ENCODE measurements around the gene SRGAP1.

DNA sequence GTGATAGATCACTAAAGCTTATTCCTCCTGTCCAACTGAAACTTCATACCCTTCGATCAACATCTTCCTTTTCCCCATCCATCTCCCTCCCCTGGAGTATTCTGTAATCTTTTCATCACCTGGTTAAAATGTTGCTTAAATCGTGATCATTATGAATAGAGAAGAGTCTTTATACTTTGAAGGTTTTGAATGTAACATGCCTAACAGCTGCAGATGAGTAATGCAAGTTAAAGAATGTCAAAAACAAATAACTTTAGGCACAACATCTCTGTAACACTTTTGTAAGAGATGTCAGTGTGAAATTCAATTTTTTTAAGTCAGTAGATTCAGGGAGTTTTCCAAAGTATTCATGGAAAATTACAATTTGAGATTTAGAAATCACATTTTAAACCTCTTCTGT lies 39.8 kb upstream of the SRGAP1 start:
- TF ChIP-seq GABPA (tag; conservative IDR thresholded peaks at IDR 0.05; ENCODE audit: low read depth), result no peak
- TF ChIP-seq BHLHE40 (IDR thresholded peaks at IDR 0.05; ENCODE audit: low read length), result no peak
- TF ChIP-seq ZNF133 (CRISPR knock-in tag; IDR thresholded peaks at IDR 0.05), result no peak
- TF ChIP-seq TARDBP (IDR thresholded peaks at IDR 0.05), result no peak
- TF ChIP-seq SUPT5H (IDR thresholded peaks at IDR 0.05), result no peak
- TF ChIP-seq, protein P1, sequence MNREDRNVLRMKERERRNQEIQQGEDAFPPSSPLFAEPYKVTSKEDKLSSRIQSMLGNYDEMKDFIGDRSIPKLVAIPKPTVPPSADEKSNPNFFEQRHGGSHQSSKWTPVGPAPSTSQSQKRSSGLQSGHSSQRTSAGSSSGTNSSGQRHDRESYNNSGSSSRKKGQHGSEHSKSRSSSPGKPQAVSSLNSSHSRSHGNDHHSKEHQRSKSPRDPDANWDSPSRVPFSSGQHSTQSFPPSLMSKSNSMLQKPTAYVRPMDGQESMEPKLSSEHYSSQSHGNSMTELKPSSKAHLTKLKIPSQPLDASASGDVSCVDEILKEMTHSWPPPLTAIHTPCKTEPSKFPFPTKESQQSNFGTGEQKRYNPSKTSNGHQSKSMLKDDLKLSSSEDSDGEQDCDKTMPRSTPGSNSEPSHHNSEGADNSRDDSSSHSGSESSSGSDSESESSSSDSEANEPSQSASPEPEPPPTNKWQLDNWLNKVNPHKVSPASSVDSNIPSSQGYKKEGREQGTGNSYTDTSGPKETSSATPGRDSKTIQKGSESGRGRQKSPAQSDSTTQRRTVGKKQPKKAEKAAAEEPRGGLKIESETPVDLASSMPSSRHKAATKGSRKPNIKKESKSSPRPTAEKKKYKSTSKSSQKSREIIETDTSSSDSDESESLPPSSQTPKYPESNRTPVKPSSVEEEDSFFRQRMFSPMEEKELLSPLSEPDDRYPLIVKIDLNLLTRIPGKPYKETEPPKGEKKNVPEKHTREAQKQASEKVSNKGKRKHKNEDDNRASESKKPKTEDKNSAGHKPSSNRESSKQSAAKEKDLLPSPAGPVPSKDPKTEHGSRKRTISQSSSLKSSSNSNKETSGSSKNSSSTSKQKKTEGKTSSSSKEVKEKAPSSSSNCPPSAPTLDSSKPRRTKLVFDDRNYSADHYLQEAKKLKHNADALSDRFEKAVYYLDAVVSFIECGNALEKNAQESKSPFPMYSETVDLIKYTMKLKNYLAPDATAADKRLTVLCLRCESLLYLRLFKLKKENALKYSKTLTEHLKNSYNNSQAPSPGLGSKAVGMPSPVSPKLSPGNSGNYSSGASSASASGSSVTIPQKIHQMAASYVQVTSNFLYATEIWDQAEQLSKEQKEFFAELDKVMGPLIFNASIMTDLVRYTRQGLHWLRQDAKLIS (CRISPR knock-in tag; IDR thresholded peaks at IDR 0.05), result no peak

Measured in K562 (cell line).